DND-41 (cell line): ENCODE measurements around the gene IQCM.

ENCODE experiments used
- ATAC-seq: fragments of 200-7000 bp; cut with Tn5 transposase; 3 replicates; pipeline ENCODE4 v1.9.1; 2021; ENCODE audit warnings: low read depth; ENCODE audit not compliant: insufficient read depth
- DNase-seq: peaks from one replicate; pipeline ENCODE4 v3.0.0-alpha.2; 2020
- H2AFZ ChIP-seq: 2 replicates; pipeline ENCODE4 v1.6.0; 2012; ENCODE audit warnings: low read depth, low read length
- H3K27ac ChIP-seq: 2 replicates; pipeline ENCODE4 v1.5.1; 2012; ENCODE audit warnings: low read length, inconsistent platforms
- H3K27me3 ChIP-seq: fragments of 200-600 bp; sonication (generic); 2 replicates; pipeline ENCODE4 v1.6.0; 2012; ENCODE audit warnings: low read length, mild to moderate bottlenecking, inconsistent platforms; ENCODE audit not compliant: insufficient read depth, poor library complexity
- H3K36me3 ChIP-seq: 2 replicates; pipeline ENCODE4 v1.5.1; 2012; ENCODE audit warnings: low read length, inconsistent platforms; ENCODE audit not compliant: insufficient read depth
- H3K4me1 ChIP-seq: 2 replicates; pipeline ENCODE4 v1.5.1; 2012; ENCODE audit warnings: mild to moderate bottlenecking, low read length; ENCODE audit not compliant: insufficient read depth
- H3K4me2 ChIP-seq: 2 replicates; pipeline ENCODE4 v1.6.0; 2012; ENCODE audit warnings: mild to moderate bottlenecking, moderate library complexity, low read length, inconsistent platforms; ENCODE audit not compliant: insufficient read depth
- H3K4me3 ChIP-seq, 2 experiments: fragments of 200-600 bp in 1 of 2; shearing (Covaris generic) in 1 of 2; 2 replicates each; pipeline ENCODE4 v1.5.1; 2012 to 2016; ENCODE audit warnings: inconsistent platforms in 2 of 2, low read length in 2 of 2, mild to moderate bottlenecking in 2 of 2, low read depth in 1 of 2, moderate library complexity in 1 of 2
- H3K79me2 ChIP-seq: 2 replicates; pipeline ENCODE4 v1.6.0; 2012; ENCODE audit warnings: low read length, inconsistent platforms; ENCODE audit not compliant: insufficient read depth
- H3K9ac ChIP-seq: 2 replicates; pipeline ENCODE4 v1.6.0; 2012; ENCODE audit warnings: low read depth, mild to moderate bottlenecking, inconsistent platforms, low read length, moderate library complexity
- H3K9me3 ChIP-seq: 2 replicates; pipeline ENCODE4 v1.5.1; 2012; ENCODE audit warnings: low read length, moderate library complexity, mild to moderate bottlenecking, inconsistent platforms; ENCODE audit not compliant: insufficient read depth, severe bottlenecking
- H4K20me1 ChIP-seq: 2 replicates; pipeline ENCODE4 v1.6.0; 2012; ENCODE audit warnings: low read length; ENCODE audit not compliant: insufficient read depth
- EZH2 ChIP-seq: IDR thresholded peaks from 3 replicates; pipeline ENCODE4 v1.6.1; 2012; ENCODE audit warnings: borderline replicate concordance, low read depth, mild to moderate bottlenecking, moderate library complexity, low read length, inconsistent platforms; ENCODE audit not compliant: severe bottlenecking
- TF ChIP-seq, protein P1 (sequence below): IDR thresholded peaks from 2 replicates; pipeline ENCODE4 v1.5.1; 2012; ENCODE audit warnings: borderline replicate concordance, low read length, moderate library complexity, mild to moderate bottlenecking; ENCODE audit not compliant: poor library complexity, severe bottlenecking; ENCODE audit errors: extremely low read depth

IQCM gene

DNA sequence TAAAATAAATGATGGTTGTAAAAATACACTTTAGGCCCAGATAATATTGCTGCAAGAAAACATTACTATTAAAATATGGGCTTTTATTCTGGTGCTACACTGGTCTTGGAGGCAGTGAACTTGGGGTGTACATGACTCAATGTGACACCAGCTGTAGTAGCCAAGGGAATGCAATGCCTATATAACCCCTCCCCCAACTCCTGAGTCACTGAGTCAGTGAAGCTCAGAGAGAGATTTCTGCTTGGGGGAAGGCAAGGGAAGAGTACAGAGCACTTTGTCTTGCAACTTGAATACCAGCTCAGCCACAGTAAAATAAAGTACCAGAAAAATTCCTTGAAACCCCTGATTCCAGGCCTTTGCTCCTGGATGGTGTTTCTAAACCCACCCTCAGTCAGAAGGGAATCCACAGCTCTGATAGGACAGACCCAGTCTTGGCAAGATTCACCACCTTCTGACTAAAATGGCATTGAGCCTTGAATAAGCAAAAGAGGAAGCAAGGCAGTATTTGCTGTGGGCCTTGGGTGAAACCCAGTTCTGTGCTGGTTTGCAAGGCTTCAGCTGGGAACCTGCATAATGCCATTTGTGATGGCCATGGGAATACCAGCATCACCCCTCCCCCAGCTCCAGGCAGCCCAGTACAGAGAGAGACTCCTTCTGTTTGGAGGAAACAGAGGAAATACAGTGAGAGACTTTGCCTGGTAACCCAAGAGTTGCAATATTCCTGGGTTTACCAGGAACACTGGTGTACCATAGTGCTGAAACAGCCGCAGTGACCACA lies 209.9 kb downstream of the IQCM start:
- no peaks in the 10 kb centered on the region for H4K20me1 ChIP-seq
- no peak for TF ChIP-seq EZH2
- TF ChIP-seq, protein P1, sequence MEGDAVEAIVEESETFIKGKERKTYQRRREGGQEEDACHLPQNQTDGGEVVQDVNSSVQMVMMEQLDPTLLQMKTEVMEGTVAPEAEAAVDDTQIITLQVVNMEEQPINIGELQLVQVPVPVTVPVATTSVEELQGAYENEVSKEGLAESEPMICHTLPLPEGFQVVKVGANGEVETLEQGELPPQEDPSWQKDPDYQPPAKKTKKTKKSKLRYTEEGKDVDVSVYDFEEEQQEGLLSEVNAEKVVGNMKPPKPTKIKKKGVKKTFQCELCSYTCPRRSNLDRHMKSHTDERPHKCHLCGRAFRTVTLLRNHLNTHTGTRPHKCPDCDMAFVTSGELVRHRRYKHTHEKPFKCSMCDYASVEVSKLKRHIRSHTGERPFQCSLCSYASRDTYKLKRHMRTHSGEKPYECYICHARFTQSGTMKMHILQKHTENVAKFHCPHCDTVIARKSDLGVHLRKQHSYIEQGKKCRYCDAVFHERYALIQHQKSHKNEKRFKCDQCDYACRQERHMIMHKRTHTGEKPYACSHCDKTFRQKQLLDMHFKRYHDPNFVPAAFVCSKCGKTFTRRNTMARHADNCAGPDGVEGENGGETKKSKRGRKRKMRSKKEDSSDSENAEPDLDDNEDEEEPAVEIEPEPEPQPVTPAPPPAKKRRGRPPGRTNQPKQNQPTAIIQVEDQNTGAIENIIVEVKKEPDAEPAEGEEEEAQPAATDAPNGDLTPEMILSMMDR, result no peak
- no peak overlapping the region for H3K9ac ChIP-seq
- no peaks in the 10 kb centered on the region for H3K9me3 ChIP-seq
- DNase-seq (no peak), ATAC-seq (no peak)
- no peaks in the 10 kb centered on the region for H3K27me3 ChIP-seq
- no peaks in the 10 kb centered on the region for H3K79me2 ChIP-seq
- no peak overlapping the region for H2AFZ ChIP-seq
- H3K4me3 ChIP-seq, result no peak overlapping the region
- no peaks in the 10 kb centered on the region for H3K4me1 ChIP-seq
- H3K4me2 ChIP-seq, result no peak overlapping the region
- no peaks in the 10 kb centered on the region for H3K36me3 ChIP-seq
- H3K27ac ChIP-seq, result no peak overlapping the region

DNA sequence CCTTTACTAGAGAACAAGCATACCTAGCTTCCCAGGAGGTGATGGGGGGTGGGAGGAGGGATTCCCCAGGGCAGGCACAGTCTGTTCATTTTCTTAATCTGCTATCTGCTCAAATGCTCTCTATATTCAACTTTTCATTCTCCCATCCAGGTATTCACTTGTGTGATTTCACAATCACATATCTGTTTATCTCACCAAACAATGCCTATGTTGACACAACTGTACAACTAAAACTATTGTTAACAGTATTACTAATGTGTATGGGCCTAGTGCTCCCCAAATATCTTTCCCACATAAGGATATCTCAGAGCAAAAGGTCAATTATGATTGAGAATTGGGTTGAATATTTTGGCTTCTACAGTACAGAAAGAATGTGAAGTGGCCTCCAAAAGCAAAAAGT lies 210.8 kb downstream of the IQCM start:
- TF ChIP-seq, protein P1, result no peak
- TF ChIP-seq EZH2, result no peak
- Histone ChIP-seq H3K9me3 (no peaks in the 10 kb centered on the region), H3K4me3 (no peak overlapping the region), H3K27ac (no peak overlapping the region), H2AFZ (no peak overlapping the region), H3K79me2 (no peaks in the 10 kb centered on the region), H3K36me3 (no peaks in the 10 kb centered on the region), H3K4me1 (no peaks in the 10 kb centered on the region), H4K20me1 (no peaks in the 10 kb centered on the region), H3K27me3 (no peaks in the 10 kb centered on the region), H3K9ac (no peak overlapping the region), H3K4me2 (no peak overlapping the region)
- DNase-seq (no peak), ATAC-seq (no peak)

DNA sequence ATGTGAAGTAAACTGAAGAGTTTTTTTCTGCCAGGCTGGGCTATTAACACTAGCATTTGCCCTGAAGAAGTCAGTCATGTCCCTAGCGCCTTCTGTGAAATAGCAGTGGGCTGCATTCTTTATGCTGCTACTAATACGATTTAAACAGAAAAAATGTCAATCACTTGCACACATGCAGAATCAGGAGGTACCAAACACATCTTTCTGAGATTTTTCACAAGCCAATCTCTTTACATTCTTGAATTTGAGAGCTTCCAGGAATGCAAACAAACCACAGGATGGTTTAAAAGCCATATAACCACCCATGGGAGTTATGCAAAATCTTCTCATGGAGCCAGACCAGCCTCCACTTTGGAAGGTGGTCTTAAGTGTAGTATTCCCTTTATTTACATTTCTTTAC lies 220.1 kb downstream of the IQCM start:
- ATAC-seq (no peak), DNase-seq (no peak)

More for the DNA sequence above, 220.1 kb downstream of the IQCM start:
- Histone ChIP-seq H4K20me1 (no peaks in the 10 kb centered on the region), H3K4me3 (no peak overlapping the region), H3K9ac (no peak overlapping the region), H3K27me3 (no peaks in the 10 kb centered on the region), H3K79me2 (no peaks in the 10 kb centered on the region), H3K4me1 (no peaks in the 10 kb centered on the region), H3K36me3 (no peaks in the 10 kb centered on the region), H3K27ac (no peak overlapping the region), H3K9me3 (no peaks in the 10 kb centered on the region), H2AFZ (no peak overlapping the region), H3K4me2 (no peak overlapping the region)
- TF ChIP-seq, protein P1, result no peak
- TF ChIP-seq EZH2, result no peak
